ENCODE measurements around the gene C16orf86.

Gene C16orf86

DNA sequence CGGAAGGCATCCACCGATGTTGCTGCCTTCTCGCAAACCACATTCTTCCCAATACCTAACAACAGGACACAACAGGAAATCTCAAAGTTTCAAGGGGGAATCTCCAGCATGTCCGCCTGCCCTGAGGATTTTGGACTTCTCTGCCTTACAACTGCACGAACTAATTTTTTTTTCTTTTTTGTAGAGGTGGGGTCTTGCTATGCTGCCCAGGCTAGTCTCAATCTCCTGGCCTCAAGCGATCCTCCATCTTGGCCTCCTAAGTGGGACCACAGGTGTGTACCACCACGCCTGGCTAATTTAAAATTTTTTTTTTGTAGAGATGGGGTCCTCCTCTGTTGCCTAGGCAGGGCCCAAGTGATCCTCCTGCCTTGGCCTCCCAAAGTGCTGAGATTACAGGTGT, 9.4 kb downstream of the C16orf86 start:
- Histone ChIP-seq H3K4me1 (ENCODE audit: control insufficient read depth in 1 of 2, insufficient read depth in 1 of 2, low read depth in 1 of 2, low read length in 1 of 2) (peaks cover 30 to 31% of the 10 kb centered on the region in 2 experiments), H3K27ac (no peak overlapping the region), H3K4me3 (ENCODE audit: low read depth in 1 of 2, low read length in 1 of 2) (no peak overlapping the region), H3K36me3 (peaks cover 31% of the 10 kb centered on the region), H3K27me3 (no peaks in the 10 kb centered on the region), H3K9me3 (no peaks in the 10 kb centered on the region)
- TF ChIP-seq, protein P1, sequence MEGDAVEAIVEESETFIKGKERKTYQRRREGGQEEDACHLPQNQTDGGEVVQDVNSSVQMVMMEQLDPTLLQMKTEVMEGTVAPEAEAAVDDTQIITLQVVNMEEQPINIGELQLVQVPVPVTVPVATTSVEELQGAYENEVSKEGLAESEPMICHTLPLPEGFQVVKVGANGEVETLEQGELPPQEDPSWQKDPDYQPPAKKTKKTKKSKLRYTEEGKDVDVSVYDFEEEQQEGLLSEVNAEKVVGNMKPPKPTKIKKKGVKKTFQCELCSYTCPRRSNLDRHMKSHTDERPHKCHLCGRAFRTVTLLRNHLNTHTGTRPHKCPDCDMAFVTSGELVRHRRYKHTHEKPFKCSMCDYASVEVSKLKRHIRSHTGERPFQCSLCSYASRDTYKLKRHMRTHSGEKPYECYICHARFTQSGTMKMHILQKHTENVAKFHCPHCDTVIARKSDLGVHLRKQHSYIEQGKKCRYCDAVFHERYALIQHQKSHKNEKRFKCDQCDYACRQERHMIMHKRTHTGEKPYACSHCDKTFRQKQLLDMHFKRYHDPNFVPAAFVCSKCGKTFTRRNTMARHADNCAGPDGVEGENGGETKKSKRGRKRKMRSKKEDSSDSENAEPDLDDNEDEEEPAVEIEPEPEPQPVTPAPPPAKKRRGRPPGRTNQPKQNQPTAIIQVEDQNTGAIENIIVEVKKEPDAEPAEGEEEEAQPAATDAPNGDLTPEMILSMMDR (IDR thresholded peaks at IDR 0.05): no peak

DNA sequence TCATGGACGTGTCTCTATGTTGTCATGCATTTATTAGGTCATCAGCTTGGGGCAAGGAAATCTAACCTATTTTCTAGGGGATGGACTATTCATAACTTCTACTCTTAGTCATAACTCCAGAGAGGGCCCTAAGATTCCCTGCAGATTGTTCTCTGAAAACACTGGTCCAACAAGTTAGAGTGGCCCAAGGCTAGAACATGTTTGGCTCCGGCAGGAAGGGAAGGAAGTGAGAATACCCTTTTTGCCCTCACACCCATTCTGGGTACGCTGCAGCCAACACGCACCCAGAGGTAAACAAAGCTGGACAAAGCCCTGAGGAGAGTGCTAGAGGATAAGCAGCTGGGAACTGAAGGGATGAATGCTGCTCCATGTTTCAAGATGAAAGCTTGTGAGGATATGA, 9.9 kb downstream of the C16orf86 start:
- Histone ChIP-seq H3K27me3 (no peaks in the 10 kb centered on the region), H3K9me3 (no peaks in the 10 kb centered on the region), H3K36me3 (peaks cover 32% of the 10 kb centered on the region), H3K4me1 (ENCODE audit: control insufficient read depth in 1 of 2, insufficient read depth in 1 of 2, low read depth in 1 of 2, low read length in 1 of 2) (peaks cover 31 to 34% of the 10 kb centered on the region in 2 experiments), H3K4me3 (ENCODE audit: low read depth in 1 of 2, low read length in 1 of 2) (no peak overlapping the region), H3K27ac (peak overlapping the region; percentile 6)
- TF ChIP-seq, protein P1 (IDR thresholded peaks at IDR 0.05): no peak

DNA sequence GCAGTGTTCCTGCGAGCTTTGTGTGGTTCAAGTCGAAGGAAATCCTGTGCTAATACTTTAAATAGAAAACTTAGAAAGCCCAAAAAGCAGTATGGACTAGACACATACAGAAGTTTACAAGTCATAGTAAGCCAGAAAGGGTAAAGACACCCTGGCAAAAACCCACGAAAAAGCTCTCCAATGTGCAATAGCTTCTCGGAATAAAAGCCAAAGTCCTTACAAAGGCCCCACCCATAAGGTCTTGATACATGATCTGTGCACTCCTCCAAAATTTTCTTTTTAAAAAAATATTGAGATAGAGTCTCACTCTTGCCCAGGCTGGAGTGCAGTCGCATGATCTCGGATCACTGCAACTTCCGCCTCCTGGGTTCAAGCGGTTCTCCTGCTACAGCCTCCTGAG, 10.3 kb downstream of the C16orf86 start:
- Histone ChIP-seq H3K27ac (peak overlapping the region; percentile 6), H3K9me3 (no peaks in the 10 kb centered on the region), H3K27me3 (no peaks in the 10 kb centered on the region), H3K4me3 (ENCODE audit: low read depth in 1 of 2, low read length in 1 of 2) (no peak overlapping the region), H3K36me3 (peaks cover 32% of the 10 kb centered on the region), H3K4me1 (ENCODE audit: control insufficient read depth in 1 of 2, insufficient read depth in 1 of 2, low read depth in 1 of 2, low read length in 1 of 2) (peaks cover 31 to 36% of the 10 kb centered on the region in 2 experiments)
- TF ChIP-seq, protein P1 (IDR thresholded peaks at IDR 0.05): no peak

DNA sequence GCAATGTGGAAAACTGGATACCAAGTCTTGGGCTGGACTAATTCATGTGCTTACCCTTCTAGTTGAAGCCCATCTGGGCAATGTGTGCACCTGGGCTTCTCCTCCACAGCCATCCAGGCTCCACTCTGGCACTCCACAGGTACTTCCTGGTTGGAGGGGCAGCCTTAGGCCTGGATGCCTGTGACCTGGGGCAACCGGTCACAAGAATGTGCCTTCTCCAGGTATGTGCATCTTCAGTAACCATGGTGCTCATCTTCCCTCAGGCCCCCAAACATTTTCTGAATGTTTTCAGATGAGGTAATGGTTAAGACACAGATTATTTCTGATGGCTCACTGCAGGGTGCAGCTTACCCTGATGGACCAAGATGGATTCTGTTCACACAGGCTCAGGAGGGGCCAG, 11.1 kb downstream of the C16orf86 start:
- Histone ChIP-seq H3K36me3 (peaks cover 32% of the 10 kb centered on the region), H3K27ac (peak overlapping the region; percentile 15), H3K4me3 (ENCODE audit: low read depth in 1 of 2, low read length in 1 of 2) (no peak overlapping the region), H3K27me3 (no peaks in the 10 kb centered on the region), H3K4me1 (ENCODE audit: control insufficient read depth in 1 of 2, insufficient read depth in 1 of 2, low read depth in 1 of 2, low read length in 1 of 2) (peaks cover 29 to 33% of the 10 kb centered on the region in 2 experiments), H3K9me3 (no peaks in the 10 kb centered on the region)
- TF ChIP-seq, protein P1 (IDR thresholded peaks at IDR 0.05): no peak

DNA sequence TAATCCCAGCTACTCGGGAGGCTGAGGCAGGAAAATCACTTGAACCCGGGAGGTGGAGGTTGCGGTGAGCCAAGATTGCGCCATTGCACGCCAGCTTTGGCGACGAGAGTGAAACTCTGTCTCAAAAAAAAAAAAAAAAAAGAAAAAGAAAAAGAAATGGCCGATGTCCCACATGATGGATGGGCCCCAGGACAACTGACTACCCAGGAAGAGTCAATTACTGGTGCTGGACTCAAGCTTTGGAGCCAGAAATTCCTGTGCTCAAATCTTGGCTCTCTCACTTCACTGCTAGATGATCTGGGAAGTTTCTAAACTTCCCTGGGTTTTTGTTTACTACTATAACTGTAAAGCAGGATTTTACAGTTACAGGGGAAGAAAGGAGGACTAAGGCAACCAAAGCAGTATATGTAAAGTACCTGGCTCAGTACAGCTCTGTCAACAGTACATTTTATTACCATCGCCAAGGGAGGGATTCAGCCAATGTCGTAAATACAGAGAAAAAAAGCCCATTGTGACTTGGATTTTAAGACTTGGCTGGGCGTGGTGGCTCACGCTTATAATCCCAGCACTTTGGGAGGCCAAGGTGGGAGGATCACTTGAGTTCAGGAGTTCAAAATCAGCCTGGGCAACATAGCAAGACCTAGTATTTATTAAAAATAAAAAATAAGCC, 11.9 kb downstream of the C16orf86 start:
- peaks cover 32% of the 10 kb centered on the region for H3K36me3 ChIP-seq
- H3K27me3 ChIP-seq: no peaks in the 10 kb centered on the region
- TF ChIP-seq, protein P1 (IDR thresholded peaks at IDR 0.05): no peak
- H3K27ac ChIP-seq: peak overlapping the region; percentile 9
- no peak overlapping the region for H3K4me3 ChIP-seq (ENCODE audit: low read depth in 1 of 2, low read length in 1 of 2)
- peaks cover 29 to 33% of the 10 kb centered on the region in 2 experiments for H3K4me1 ChIP-seq (ENCODE audit: control insufficient read depth in 1 of 2, insufficient read depth in 1 of 2, low read depth in 1 of 2, low read length in 1 of 2)
- H3K9me3 ChIP-seq: no peaks in the 10 kb centered on the region
